HCT116 (cell line): ENCODE data around the gene THOC6.
A peak's percentile ranks its signal among the peaks of the same experiment; 100 is the strongest.

Experiments used
- EZH2 ChIP-seq: fragments of 200-600 bp; sonication (generic); IDR thresholded peaks from 2 replicates; pipeline ENCODE4 v1.6.1; 2017; ENCODE audit warnings: antibody characterized with exemption, mixed run types
- FOSL1 ChIP-seq: IDR thresholded peaks from 2 replicates; pipeline ENCODE4 v1.6.1; 2012; ENCODE audit warnings: low read depth
- POLR2A ChIP-seq: IDR thresholded peaks from 2 replicates; pipeline ENCODE4 v1.7.0; 2011; ENCODE audit warnings: borderline replicate concordance; ENCODE audit not compliant: insufficient read depth, insufficient read length; ENCODE audit errors: extremely low read depth
- POLR2AphosphoS5 ChIP-seq: IDR thresholded peaks from 2 replicates; pipeline ENCODE4 v1.6.1; 2011; ENCODE audit warnings: mild to moderate bottlenecking, low read depth, low read length, moderate library complexity
- SIN3A ChIP-seq: IDR thresholded peaks from 2 replicates; pipeline ENCODE4 v1.6.1; 2012; ENCODE audit warnings: low read depth
- SRF ChIP-seq: IDR thresholded peaks from 2 replicates; pipeline ENCODE4 v1.6.1; 2012; ENCODE audit warnings: low read depth
- YY1 ChIP-seq: IDR thresholded peaks from 2 replicates; pipeline ENCODE4 v1.6.1; 2011; ENCODE audit warnings: low read length, low read depth, moderate library complexity, mild to moderate bottlenecking; ENCODE audit not compliant: insufficient replicate concordance; ENCODE audit errors: extremely low read depth
- ZFX ChIP-seq: fragments of 450-650 bp; IDR thresholded peaks from 2 replicates; pipeline ENCODE4 v1.6.1; 2017
- TF ChIP-seq, protein P1 (sequence below), 3 experiments: fragments of 200-600 bp in 1 of 3; sonication (generic) in 1 of 3; IDR thresholded peaks in 2 of 3; conservative IDR thresholded peaks in 1 of 3; 2 replicates each; pipeline ENCODE4 v1.5.1; 2012 to 2017; ENCODE audit warnings: low read depth in 2 of 3, low read length in 2 of 3, antibody characterized with exemption in 1 of 3, borderline replicate concordance in 1 of 3, control low read depth in 1 of 3, mild to moderate bottlenecking in 1 of 3, mixed read lengths in 1 of 3, mixed run types in 1 of 3, moderate library complexity in 1 of 3; ENCODE audit not compliant: insufficient read depth in 1 of 3
- TF ChIP-seq, protein P2 (sequence below): IDR thresholded peaks from 2 replicates; pipeline ENCODE4 v1.6.1; 2011; ENCODE audit warnings: mild to moderate bottlenecking, low read length, moderate library complexity; ENCODE audit not compliant: insufficient replicate concordance; ENCODE audit errors: extremely low read depth
- TF ChIP-seq, protein P3 (sequence below): IDR thresholded peaks from 2 replicates; pipeline ENCODE4 v1.6.1; 2012

DNA sequence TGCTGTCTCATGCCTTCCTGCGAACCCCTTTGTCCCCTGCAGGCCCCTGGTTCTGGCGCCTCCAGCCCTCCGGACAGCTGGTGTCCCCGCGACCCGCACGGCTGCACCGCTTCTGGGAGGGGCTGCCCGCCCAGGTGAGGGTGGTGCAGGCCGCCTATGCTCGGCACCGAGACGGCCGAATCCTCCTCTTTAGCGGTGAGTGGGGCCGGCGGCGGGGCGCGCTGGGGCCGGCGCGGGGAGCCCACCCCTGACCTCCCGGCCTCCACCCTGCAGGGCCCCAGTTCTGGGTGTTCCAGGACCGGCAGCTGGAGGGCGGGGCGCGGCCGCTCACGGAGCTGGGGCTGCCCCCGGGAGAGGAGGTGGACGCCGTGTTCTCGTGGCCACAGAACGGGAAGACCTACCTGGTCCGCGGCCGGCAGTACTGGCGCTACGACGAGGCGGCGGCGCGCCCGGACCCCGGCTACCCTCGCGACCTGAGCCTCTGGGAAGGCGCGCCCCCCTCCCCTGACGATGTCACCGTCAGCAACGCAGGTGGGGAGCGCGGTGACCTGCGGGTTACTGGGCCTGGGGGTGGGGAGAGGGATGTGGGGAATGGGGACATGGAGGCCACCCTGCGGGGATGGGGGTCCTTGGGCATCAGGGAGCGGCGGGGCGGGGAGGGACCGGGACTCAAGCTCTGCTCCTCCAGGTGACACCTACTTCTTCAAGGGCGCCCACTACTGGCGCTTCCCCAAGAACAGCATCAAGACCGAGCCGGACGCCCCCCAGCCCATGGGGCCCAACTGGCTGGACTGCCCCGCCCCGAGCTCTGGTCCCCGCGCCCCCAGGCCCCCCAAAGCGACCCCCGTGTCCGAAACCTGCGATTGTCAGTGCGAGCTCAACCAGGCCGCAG, 34.5 kb downstream of the THOC6 start:
- TF ChIP-seq, protein P1, sequence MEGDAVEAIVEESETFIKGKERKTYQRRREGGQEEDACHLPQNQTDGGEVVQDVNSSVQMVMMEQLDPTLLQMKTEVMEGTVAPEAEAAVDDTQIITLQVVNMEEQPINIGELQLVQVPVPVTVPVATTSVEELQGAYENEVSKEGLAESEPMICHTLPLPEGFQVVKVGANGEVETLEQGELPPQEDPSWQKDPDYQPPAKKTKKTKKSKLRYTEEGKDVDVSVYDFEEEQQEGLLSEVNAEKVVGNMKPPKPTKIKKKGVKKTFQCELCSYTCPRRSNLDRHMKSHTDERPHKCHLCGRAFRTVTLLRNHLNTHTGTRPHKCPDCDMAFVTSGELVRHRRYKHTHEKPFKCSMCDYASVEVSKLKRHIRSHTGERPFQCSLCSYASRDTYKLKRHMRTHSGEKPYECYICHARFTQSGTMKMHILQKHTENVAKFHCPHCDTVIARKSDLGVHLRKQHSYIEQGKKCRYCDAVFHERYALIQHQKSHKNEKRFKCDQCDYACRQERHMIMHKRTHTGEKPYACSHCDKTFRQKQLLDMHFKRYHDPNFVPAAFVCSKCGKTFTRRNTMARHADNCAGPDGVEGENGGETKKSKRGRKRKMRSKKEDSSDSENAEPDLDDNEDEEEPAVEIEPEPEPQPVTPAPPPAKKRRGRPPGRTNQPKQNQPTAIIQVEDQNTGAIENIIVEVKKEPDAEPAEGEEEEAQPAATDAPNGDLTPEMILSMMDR (IDR thresholded peaks at IDR 0.05 in 2 of 3, conservative IDR thresholded peaks at IDR 0.05 in 1 of 3; ENCODE audit: borderline replicate concordance in 1 of 3, insufficient read depth in 1 of 3, low read depth in 2 of 3, low read length in 2 of 3), result peak in 1 of 3 experiments; percentile 23; a peak in 1 of 6 replicates
- no peak for TF ChIP-seq POLR2A
- no peak for TF ChIP-seq SIN3A
- no peak for TF ChIP-seq EZH2
- no peak for TF ChIP-seq ZFX
- no peak for TF ChIP-seq POLR2AphosphoS5
- TF ChIP-seq YY1, result no peak
- TF ChIP-seq, protein P2, sequence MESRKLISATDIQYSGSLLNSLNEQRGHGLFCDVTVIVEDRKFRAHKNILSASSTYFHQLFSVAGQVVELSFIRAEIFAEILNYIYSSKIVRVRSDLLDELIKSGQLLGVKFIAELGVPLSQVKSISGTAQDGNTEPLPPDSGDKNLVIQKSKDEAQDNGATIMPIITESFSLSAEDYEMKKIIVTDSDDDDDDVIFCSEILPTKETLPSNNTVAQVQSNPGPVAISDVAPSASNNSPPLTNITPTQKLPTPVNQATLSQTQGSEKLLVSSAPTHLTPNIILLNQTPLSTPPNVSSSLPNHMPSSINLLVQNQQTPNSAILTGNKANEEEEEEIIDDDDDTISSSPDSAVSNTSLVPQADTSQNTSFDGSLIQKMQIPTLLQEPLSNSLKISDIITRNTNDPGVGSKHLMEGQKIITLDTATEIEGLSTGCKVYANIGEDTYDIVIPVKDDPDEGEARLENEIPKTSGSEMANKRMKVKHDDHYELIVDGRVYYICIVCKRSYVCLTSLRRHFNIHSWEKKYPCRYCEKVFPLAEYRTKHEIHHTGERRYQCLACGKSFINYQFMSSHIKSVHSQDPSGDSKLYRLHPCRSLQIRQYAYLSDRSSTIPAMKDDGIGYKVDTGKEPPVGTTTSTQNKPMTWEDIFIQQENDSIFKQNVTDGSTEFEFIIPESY, result no peak
- no peak for TF ChIP-seq SRF
- TF ChIP-seq, protein P3, sequence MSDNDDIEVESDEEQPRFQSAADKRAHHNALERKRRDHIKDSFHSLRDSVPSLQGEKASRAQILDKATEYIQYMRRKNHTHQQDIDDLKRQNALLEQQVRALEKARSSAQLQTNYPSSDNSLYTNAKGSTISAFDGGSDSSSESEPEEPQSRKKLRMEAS, result no peak
- no peak for TF ChIP-seq FOSL1
